DOHH2 (cell line): ENCODE measurements around the gene C8G.

Experiments used
- H3F3A ChIP-seq: fragments of 200-600 bp; sonication (generic), shearing (Covaris generic); 2 replicates; pipeline ENCODE4 v1.6.0; 2016; ENCODE audit warnings: antibody characterized with exemption, mild to moderate bottlenecking; ENCODE audit not compliant: control insufficient read depth, insufficient read depth
- H3K27ac ChIP-seq: fragments of 200-600 bp; sonication (generic); 2 replicates; pipeline ENCODE4 v1.5.1; 2014; ENCODE audit warnings: low read depth, mild to moderate bottlenecking, low read length, moderate library complexity
- H3K27me3 ChIP-seq: fragments of 200-600 bp; sonication (generic); 2 replicates; pipeline ENCODE4 v1.6.1; 2014; ENCODE audit warnings: mild to moderate bottlenecking, low read length, mixed read lengths; ENCODE audit not compliant: control insufficient read depth
- H3K36me3 ChIP-seq: fragments of 200-600 bp; sonication (generic); 2 replicates; pipeline ENCODE4 v1.6.1; 2014; ENCODE audit warnings: mild to moderate bottlenecking, low read length, moderate library complexity, mixed read lengths; ENCODE audit not compliant: control insufficient read depth
- H3K4me1 ChIP-seq: fragments of 200-600 bp; sonication (generic); 2 replicates; pipeline ENCODE4 v1.6.1; 2014; ENCODE audit warnings: mild to moderate bottlenecking, low read length, mixed read lengths; ENCODE audit not compliant: control insufficient read depth
- H3K4me2 ChIP-seq: fragments of 200-600 bp; sonication (generic); 2 replicates; pipeline ENCODE4 v1.6.0; 2014; ENCODE audit warnings: mild to moderate bottlenecking, low read length, moderate library complexity
- H3K4me3 ChIP-seq: fragments of 200-600 bp; sonication (generic); 2 replicates; pipeline ENCODE4 v1.5.1; 2014; ENCODE audit warnings: mild to moderate bottlenecking, low read length, mixed read lengths
- H3K79me2 ChIP-seq: fragments of 200-600 bp; sonication (generic); 2 replicates; pipeline ENCODE4 v1.6.1; 2014; ENCODE audit warnings: mild to moderate bottlenecking, low read length, mixed read lengths; ENCODE audit not compliant: control insufficient read depth
- H3K9me2 ChIP-seq: fragments of 200-600 bp; sonication (generic); replicated peaks from 2 replicates; pipeline ENCODE4 v1.6.1; 2014; ENCODE audit warnings: mild to moderate bottlenecking, low read length, mixed read lengths; ENCODE audit not compliant: control insufficient read depth
- H3K9me3 ChIP-seq: fragments of 200-600 bp; sonication (generic); 2 replicates; pipeline ENCODE4 v1.6.1; 2014; ENCODE audit warnings: antibody characterized with exemption, low read length, mixed read lengths; ENCODE audit not compliant: control insufficient read depth, insufficient read depth
- H4K20me1 ChIP-seq: fragments of 200-600 bp; sonication (generic); 2 replicates; pipeline ENCODE4 v1.6.0; 2014; ENCODE audit warnings: low read depth, mild to moderate bottlenecking, antibody characterized with exemption, low read length, moderate library complexity; ENCODE audit not compliant: control insufficient read depth, insufficient read depth
- EZH2phosphoT487 ChIP-seq: fragments of 200-600 bp; sonication (generic); IDR thresholded peaks from 2 replicates; pipeline ENCODE4 v1.6.1; 2017; ENCODE audit warnings: borderline replicate concordance, mild to moderate bottlenecking, antibody characterized with exemption, low read length, moderate library complexity, mixed read lengths
- TF ChIP-seq, protein P1 (sequence below): fragments of 200-600 bp; sonication (generic); IDR thresholded peaks from one replicate; pipeline ENCODE4 v1.5.1; 2014; ENCODE audit warnings: antibody characterized with exemption, mild to moderate bottlenecking, low read depth, low read length; ENCODE audit not compliant: poor library complexity, severe bottlenecking

Gene C8G

DNA sequence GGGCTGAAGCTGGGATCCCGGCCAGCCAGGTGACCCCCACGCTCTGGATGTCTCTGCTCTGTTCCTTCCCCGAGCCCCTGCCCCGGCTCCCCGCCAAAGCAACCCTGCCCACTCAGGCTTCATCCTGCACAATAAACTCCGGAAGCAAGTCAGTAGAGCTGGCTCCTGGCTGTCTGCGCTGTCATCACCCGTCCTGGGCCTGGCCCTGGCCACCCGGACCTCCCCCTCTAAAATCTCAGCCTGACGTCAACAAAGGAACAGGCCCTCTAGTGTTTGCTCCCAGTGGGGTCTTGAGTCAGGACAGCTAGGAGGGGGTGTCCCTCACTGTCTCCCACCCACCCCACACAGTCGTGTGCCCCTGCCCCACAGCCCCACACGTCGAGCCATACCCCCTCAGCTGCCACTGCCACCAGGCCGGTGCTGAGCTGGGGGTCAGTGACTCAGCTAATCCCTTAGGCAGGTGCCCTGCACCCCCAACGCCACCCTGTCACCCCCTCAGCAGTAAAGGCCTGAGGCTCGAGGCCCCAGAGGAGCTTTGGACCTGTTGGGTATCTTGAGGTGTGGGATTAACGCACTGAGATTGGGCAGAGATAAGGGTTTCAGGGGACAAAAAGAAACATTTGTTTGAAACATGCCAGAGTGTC, 36.7 kb downstream of the C8G start:
- TF ChIP-seq EZH2phosphoT487, result no peak
- TF ChIP-seq, protein P1, sequence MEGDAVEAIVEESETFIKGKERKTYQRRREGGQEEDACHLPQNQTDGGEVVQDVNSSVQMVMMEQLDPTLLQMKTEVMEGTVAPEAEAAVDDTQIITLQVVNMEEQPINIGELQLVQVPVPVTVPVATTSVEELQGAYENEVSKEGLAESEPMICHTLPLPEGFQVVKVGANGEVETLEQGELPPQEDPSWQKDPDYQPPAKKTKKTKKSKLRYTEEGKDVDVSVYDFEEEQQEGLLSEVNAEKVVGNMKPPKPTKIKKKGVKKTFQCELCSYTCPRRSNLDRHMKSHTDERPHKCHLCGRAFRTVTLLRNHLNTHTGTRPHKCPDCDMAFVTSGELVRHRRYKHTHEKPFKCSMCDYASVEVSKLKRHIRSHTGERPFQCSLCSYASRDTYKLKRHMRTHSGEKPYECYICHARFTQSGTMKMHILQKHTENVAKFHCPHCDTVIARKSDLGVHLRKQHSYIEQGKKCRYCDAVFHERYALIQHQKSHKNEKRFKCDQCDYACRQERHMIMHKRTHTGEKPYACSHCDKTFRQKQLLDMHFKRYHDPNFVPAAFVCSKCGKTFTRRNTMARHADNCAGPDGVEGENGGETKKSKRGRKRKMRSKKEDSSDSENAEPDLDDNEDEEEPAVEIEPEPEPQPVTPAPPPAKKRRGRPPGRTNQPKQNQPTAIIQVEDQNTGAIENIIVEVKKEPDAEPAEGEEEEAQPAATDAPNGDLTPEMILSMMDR, result no peak

DNA sequence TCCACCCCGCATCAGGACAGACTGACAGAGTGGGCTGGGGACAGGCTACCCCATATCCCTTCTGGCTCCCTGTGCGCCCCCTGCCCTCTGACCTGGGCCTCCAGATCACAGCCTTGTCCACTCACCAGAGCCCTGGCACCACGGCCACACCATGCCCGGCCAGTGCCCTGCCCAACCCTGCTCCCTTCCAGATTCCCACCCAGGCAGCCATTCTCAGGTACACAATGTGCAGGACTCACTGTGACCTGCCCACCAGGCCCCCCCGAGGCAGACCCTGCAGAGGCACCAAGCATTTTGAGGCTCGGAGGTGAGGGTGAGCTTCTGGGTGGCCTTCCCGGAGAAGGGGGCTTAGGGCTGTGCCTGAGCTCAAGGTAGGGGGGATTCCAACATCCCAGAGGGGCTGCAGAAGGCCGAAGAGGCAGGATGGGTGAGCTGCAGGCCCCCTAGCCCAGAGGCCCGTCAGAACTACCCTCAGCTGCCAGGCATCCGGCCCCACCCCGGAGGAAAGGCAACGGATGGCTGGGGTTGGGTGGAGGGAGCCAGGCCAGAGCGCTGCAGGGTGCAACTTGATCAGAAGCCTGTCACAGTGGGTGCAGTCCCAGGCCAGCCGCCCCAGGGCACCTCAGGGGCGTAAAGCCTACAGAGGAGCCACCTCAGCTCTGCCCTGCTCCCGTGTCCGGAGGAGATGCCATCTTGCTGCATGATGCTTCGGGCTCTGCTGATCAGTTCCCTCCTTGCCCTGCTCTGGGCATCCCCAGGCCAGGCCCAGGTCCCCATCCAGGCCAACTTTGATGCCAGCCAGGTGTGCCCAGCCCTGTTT, 37.4 kb downstream of the C8G start, which contains the start of gene LCNL1:
LCNL1 (plus strand) TSS at position 762 of the 820 bp plus-strand sequence. CDS start 594 bp downstream, outside the sequence.
- Histone ChIP-seq H3K27me3 (peaks cover 16% of the 10 kb centered on the region), H3K4me3 (no peak within 1 kb of the TSS), H3K9me3 (no peaks in the 10 kb centered on the region), H4K20me1 (no peaks in the 10 kb centered on the region), H3K36me3 (no peaks in the 10 kb centered on the region), H3K4me1 (no peaks in the 10 kb centered on the region), H3F3A (no peaks in the 10 kb centered on the region), H3K79me2 (no peaks in the 10 kb centered on the region), H3K4me2 (no peak within 1 kb of the TSS), H3K27ac (no peak within 1 kb of the TSS), H3K9me2 (no peaks in the 10 kb centered on the region)
- TF ChIP-seq, protein P1, result no peak
- TF ChIP-seq EZH2phosphoT487, result no peak

More for the DNA sequence above, 36.7 kb downstream of the C8G start:
- no peak overlapping the region for H3K4me2 ChIP-seq
- H3K4me1 ChIP-seq, result no peaks in the 10 kb centered on the region
- H3K36me3 ChIP-seq, result no peaks in the 10 kb centered on the region
- no peaks in the 10 kb centered on the region for H3K9me2 ChIP-seq
- H3K79me2 ChIP-seq, result no peaks in the 10 kb centered on the region
- no peaks in the 10 kb centered on the region for H4K20me1 ChIP-seq
- no peak overlapping the region for H3K27ac ChIP-seq
- H3F3A ChIP-seq, result no peaks in the 10 kb centered on the region
- no peaks in the 10 kb centered on the region for H3K9me3 ChIP-seq
- H3K4me3 ChIP-seq, result no peak overlapping the region
- peaks cover 16% of the 10 kb centered on the region for H3K27me3 ChIP-seq

DNA sequence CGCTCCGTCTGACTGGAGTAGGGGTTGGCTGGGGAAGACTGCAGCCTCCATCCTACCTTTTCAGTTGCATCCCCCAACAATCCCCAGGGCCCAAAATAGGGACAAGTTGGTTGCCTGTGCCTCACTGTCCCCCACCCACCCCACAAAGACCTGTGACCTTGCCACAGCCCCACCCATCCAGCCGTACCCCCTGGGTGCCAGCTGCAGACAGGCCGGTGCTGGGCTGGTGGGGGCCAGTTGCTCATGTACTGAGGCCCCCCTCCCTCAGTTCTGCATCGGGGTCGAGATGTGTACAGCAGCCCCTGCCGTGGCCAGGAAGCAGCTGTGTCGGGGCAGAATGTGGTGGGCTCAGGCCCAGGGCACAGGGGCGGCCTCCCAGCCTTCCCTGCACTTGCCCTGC, 38.1 kb downstream of the C8G start:
- Histone ChIP-seq H3F3A (no peaks in the 10 kb centered on the region), H3K9me2 (no peaks in the 10 kb centered on the region), H3K27me3 (peaks cover 21% of the 10 kb centered on the region), H3K36me3 (no peaks in the 10 kb centered on the region), H4K20me1 (no peaks in the 10 kb centered on the region), H3K4me3 (no peak overlapping the region), H3K4me2 (no peak overlapping the region), H3K27ac (no peak overlapping the region), H3K9me3 (no peaks in the 10 kb centered on the region), H3K4me1 (no peaks in the 10 kb centered on the region), H3K79me2 (no peaks in the 10 kb centered on the region)
- no peak for TF ChIP-seq EZH2phosphoT487
- TF ChIP-seq, protein P1, result no peak
